LNCAP (cell line): ENCODE results near the gene TFAP2D.

Source experiments
- CTCF ChIP-seq: fragments of 450-650 bp; IDR thresholded peaks from 2 replicates; pipeline ENCODE4 v1.5.1; 2017; ENCODE audit warnings: mild to moderate bottlenecking

Gene TFAP2D

GRCh38 chr6:50712291-50712690, 1.0 kb upstream of the TFAP2D start:
- TF ChIP-seq CTCF = no peak

GRCh38 chr6:50713977-50714486, 706 bp downstream of the TFAP2D start:
- no peak for TF ChIP-seq CTCF

- TF ChIP-seq CTCF = no peak
These were observed 1.4 kb downstream of the TFAP2D start for GRCh38 chr6:50714487-50715379.

GRCh38 chr6:50716899-50717509, 3.7 kb downstream of the TFAP2D start:
- TF ChIP-seq CTCF = no peak

- TF ChIP-seq CTCF = no peak
These were observed 4.6 kb downstream of the TFAP2D start for GRCh38 chr6:50717734-50718457.

GRCh38 chr6:50718566-50718965, 5.2 kb downstream of the TFAP2D start:
- no peak for TF ChIP-seq CTCF

- TF ChIP-seq CTCF = no peak
These were observed 7.3 kb downstream of the TFAP2D start for GRCh38 chr6:50720623-50721022.
